Epithelial cell of esophagus (primary cell): ENCODE results near the gene MEGF9.

Experiments
- DNase-seq: peaks from one replicate; pipeline ENCODE4 v3.0.0; 2010; ENCODE audit warnings: low read depth
- H3K4me3 ChIP-seq: 2 replicates; pipeline ENCODE4 v1.5.1; 2011; ENCODE audit warnings: mild to moderate bottlenecking, low read length, control low read depth
- CTCF ChIP-seq: IDR thresholded peaks from 2 replicates; pipeline ENCODE4 v1.5.1; 2011; ENCODE audit warnings: low read depth, mild to moderate bottlenecking, low read length, control low read depth, inconsistent platforms; ENCODE audit not compliant: insufficient read depth; ENCODE audit errors: missing control alignments

Gene MEGF9

DNA sequence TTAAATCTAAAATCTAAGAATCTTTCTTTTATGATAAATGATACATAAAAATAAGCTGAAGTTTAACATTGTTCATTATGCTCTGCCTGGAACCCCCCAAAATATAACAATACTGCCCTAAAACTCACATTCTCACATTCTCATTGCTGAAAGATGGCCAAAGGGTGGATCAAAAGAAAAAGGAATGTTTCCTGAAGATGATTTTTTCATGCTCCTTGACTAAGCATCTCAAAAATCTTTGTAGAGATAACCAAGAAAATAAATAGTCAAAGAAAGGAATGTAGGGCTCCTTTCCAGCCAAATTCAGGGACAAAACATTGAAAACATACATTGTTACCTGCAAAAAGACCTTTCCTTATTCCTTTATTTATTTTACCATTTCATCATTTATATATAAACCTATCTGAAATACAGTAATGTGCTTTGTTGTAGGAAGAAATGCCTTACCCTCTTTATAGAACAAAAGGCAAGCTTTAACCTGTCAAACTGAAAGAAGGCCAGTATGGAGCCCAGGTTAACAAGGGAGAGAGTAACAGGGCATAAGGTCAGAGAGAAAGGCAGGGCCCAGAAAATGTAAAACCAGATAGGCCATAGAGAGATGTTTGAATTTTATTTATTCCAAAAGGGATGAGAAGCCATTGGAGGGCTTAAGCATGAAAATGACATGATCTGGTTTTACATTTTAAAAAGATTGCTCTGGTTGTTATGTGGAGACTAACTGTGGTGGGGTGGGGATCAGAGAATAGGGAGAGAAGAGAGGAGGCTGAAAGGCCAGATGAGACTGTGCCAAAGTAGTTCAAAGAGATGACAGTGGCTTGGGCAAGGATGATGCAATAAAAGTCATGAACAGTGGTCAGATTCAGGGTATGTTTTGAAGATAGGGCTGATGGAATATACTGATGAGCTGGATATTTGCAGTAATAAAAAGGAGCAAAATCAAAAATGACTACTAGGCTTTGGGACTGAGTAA lies 97.0 kb downstream of the MEGF9 start:
- TF ChIP-seq CTCF = no peak
- no peak for DNase-seq
- H3K4me3 ChIP-seq = no peak overlapping the region

DNA sequence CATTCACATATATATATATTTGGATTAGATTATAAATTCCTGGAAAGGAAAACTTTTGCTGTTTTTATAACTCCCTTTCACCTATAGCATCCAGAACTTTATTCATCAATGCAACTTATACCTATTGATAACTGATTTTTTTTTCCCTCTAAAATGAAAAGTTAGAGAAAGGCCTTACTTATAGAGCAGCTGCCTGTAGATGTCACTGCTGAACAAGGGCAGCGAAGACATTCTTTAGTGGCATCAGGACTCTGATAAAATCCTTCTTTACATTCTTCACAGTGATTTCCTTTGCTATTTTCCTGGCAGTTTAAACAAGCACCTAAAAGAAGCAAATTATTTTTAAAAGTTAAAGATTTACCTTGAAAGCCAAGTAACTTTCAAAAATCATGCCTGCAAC lies 102.1 kb downstream of the MEGF9 start:
- peak; percentile 26 for DNase-seq
- TF ChIP-seq CTCF = peak; percentile 34
- no peak overlapping the region for H3K4me3 ChIP-seq

DNA sequence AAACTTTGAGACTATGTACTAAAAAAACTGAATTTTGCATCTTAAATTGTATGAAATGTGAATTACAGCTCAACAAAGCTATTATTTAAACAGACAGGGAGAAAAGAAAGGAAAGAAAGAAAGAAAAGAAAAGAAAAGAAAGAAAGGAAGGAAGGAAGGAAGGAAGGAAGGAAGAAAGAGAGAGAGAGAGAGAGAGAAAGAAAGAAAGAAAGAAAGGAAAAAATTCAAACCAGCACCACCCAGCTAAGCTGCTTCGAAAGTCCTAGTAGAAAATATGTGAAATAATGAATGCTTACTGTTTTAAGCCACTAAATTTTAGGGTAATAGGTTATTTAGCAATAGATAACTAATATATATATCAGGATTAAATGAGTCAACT lies 102.6 kb downstream of the MEGF9 start:
- no peak overlapping the region for H3K4me3 ChIP-seq
- no peak for DNase-seq
- no peak for TF ChIP-seq CTCF

DNA sequence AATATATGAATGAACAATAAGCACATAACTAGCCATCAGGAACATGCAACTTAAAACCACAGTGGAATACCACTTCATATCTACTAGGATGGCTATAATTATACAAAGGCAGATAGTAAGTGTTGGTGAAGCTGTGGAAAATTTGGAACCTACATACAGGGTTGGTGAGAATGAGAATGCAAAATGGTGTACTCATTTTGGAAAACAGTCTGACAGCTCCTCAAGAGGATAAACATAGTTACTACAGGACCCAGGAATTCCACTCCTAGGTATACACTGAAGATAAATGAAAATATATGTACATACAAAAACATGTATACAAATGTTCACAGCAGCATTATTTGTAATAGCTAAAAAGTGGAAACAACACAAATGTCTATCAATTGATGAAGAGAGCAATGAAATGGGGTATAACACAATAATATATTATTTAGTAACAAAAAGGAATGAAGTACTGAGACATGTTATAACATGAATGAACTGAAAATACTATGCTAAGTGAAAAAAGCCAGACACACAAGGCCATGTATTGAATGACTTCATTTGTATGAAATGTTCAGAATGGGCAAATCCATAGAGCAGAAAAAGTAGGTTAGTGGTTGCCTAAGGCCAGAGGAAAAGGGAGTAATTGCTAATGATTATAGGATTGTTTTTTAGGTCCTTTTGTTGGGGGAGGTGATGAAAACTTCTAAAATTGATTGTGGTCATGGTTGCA lies 103.1 kb downstream of the MEGF9 start:
- peak; percentile 37 for TF ChIP-seq CTCF
- H3K4me3 ChIP-seq = no peak overlapping the region
- peak; percentile 84 for DNase-seq

DNA sequence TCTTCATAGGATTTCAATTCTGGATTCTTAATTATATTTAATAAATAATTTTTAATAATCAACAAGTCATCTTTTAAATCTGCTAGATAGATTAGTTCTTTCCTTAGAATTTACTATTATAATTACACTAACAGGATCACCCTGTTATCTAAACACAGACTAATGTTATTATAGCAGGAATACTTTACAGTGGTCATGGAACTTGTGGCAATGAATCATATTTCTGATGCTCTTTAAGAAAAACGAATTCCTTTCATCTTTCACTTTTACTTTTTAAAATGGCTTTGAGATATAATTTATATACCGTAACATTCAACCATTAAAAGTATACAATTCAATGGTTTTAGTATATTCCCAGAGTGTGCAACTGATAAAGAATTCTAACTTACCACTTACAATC lies 104.6 kb downstream of the MEGF9 start:
- TF ChIP-seq CTCF = no peak
- no peak for DNase-seq
- H3K4me3 ChIP-seq = no peak overlapping the region

- TF ChIP-seq CTCF = no peak
- DNase-seq = peak; percentile 77
- H3K4me3 ChIP-seq = no peak overlapping the region
Observed at GRCh38 chr9:120608421-120608820, 105.8 kb downstream of the MEGF9 start.
